Measurements from ENCODE around the gene SLC25A47. TPM values are rescaled to one million over a fixed set of nuclear protein-coding genes. Genes with fewer than 3 reads are reported as not detected.
"Not testable (repeated sequence)": the region's sequence is repeated elsewhere in the genome, so short reads cannot be mapped to it uniquely, and the experiment has no call there.

The SLC25A47 gene
- total RNA-seq, 2 experiments from 2014 or later: not detected

GRCh38 chr14:100332071-100332639 lies 9.0 kb downstream of the SLC25A47 start:
- H3K9me3 Mint-ChIP-seq (ENCODE audit: insufficient read depth): no peaks in the 10 kb centered on the region
- no peaks in the 10 kb centered on the region for H3K27me3 Mint-ChIP-seq (ENCODE audit: low read depth)
- peaks cover 32% of the 10 kb centered on the region for H3K36me3 Mint-ChIP-seq (ENCODE audit: low read depth)
- DNase-seq (no peak), ATAC-seq (no peak)
- no peaks in the 10 kb centered on the region for H3K4me1 Mint-ChIP-seq (ENCODE audit: low read depth)
- H3K4me3 Mint-ChIP-seq: no peak overlapping the region
- ChIA-PET CTCF (no interaction called here), POLR2A (no interaction called here)
- no peak overlapping the region for H3K27ac Mint-ChIP-seq

GRCh38 chr14:100332797-100333196 lies 9.7 kb downstream of the SLC25A47 start:
- Mint-ChIP-seq H3K4me1 (ENCODE audit: low read depth) (no peaks in the 10 kb centered on the region), H3K4me3 (no peak overlapping the region), H3K9me3 (ENCODE audit: insufficient read depth) (no peaks in the 10 kb centered on the region), H3K36me3 (ENCODE audit: low read depth) (peaks cover 35% of the 10 kb centered on the region), H3K27ac (no peak overlapping the region), H3K27me3 (ENCODE audit: low read depth) (no peaks in the 10 kb centered on the region)
- DNase-seq: no peak
- no peak for ATAC-seq
- ChIA-PET POLR2A (no interaction called here), CTCF (no interaction called here)

GRCh38 chr14:100333311-100333710 lies 10.2 kb downstream of the SLC25A47 start:
- no peak for DNase-seq
- no peak for ATAC-seq
- H3K4me1 Mint-ChIP-seq (ENCODE audit: low read depth): no peaks in the 10 kb centered on the region
- ChIA-PET CTCF (no interaction called here), POLR2A (no interaction called here)
- H3K27ac Mint-ChIP-seq: no peak overlapping the region
- H3K27me3 Mint-ChIP-seq (ENCODE audit: low read depth): no peaks in the 10 kb centered on the region
- no peaks in the 10 kb centered on the region for H3K9me3 Mint-ChIP-seq (ENCODE audit: insufficient read depth)
- peaks cover 38% of the 10 kb centered on the region for H3K36me3 Mint-ChIP-seq (ENCODE audit: low read depth)
- no peak overlapping the region for H3K4me3 Mint-ChIP-seq

GRCh38 chr14:100333827-100334226 lies 10.7 kb downstream of the SLC25A47 start:
- Mint-ChIP-seq H3K4me3 (no peak overlapping the region), H3K36me3 (ENCODE audit: low read depth) (peaks cover 41% of the 10 kb centered on the region), H3K4me1 (ENCODE audit: low read depth) (no peaks in the 10 kb centered on the region), H3K27me3 (ENCODE audit: low read depth) (no peaks in the 10 kb centered on the region), H3K27ac (no peak overlapping the region), H3K9me3 (ENCODE audit: insufficient read depth) (no peaks in the 10 kb centered on the region)
- ChIA-PET POLR2A (no interaction called here), CTCF (no interaction called here)
- DNase-seq (no peak), ATAC-seq (no peak)

- Mint-ChIP-seq H3K27me3 (ENCODE audit: low read depth) (no peaks in the 10 kb centered on the region), H3K36me3 (ENCODE audit: low read depth) (peaks cover 44% of the 10 kb centered on the region), H3K27ac (no peak overlapping the region), H3K4me1 (ENCODE audit: low read depth) (no peaks in the 10 kb centered on the region), H3K4me3 (no peak overlapping the region), H3K9me3 (ENCODE audit: insufficient read depth) (no peaks in the 10 kb centered on the region)
- ChIA-PET POLR2A (no interaction called here), CTCF (interaction anchor here (0.9 kb wide), 1 partner anchor 16 kb away, joined by 3 read pairs; no protein-coding TSS in a partner anchor)
- ATAC-seq (no peak), DNase-seq (no peak)
These were observed 11.8 kb downstream of the SLC25A47 start for GRCh38 chr14:100334904-100335303.

GRCh38 chr14:100336618-100337530 lies 13.7 kb downstream of the SLC25A47 start:
- no peaks in the 10 kb centered on the region for H3K27me3 Mint-ChIP-seq (ENCODE audit: low read depth)
- CTCF ChIA-PET: interaction anchor here (1.1 kb wide), 1 partner anchor 41 kb away, joined by 3 read pairs; no protein-coding TSS in a partner anchor
- H3K9me3 Mint-ChIP-seq (ENCODE audit: insufficient read depth): no peaks in the 10 kb centered on the region
- H3K4me3 Mint-ChIP-seq: no peak overlapping the region
- no peak overlapping the region for H3K27ac Mint-ChIP-seq
- DNase-seq: no peak
- POLR2A ChIA-PET: no interaction called here
- peaks cover 61% of the 10 kb centered on the region for H3K36me3 Mint-ChIP-seq (ENCODE audit: low read depth)
- no peak for ATAC-seq
- H3K4me1 Mint-ChIP-seq (ENCODE audit: low read depth): peaks cover 10% of the 10 kb centered on the region

GRCh38 chr14:100339766-100340422 lies 16.8 kb downstream of the SLC25A47 start:
- no peak overlapping the region for H3K4me3 Mint-ChIP-seq
- no peak for ATAC-seq
- CTCF ChIA-PET: interaction anchor here (2.5 kb wide), 1 partner anchor 37 kb away, joined by 6 read pairs; no protein-coding TSS in a partner anchor

GRCh38 chr14:100340423-100340813 lies 17.3 kb downstream of the SLC25A47 start:
- Mint-ChIP-seq H3K27ac (peak overlapping the region; percentile 22), H3K4me3 (no peak overlapping the region), H3K36me3 (ENCODE audit: low read depth) (peaks cover 63% of the 10 kb centered on the region), H3K27me3 (ENCODE audit: low read depth) (no peaks in the 10 kb centered on the region), H3K9me3 (ENCODE audit: insufficient read depth) (no peaks in the 10 kb centered on the region), H3K4me1 (ENCODE audit: low read depth) (peaks cover 14% of the 10 kb centered on the region)
- CTCF ChIA-PET: interaction anchor here (2.5 kb wide), 1 partner anchor 37 kb away, joined by 6 read pairs; no protein-coding TSS in a partner anchor
- DNase-seq: no peak
- no peak for ATAC-seq
- POLR2A ChIA-PET: no interaction called here

More at GRCh38 chr14:100339766-100340422, 16.8 kb downstream of the SLC25A47 start:
- POLR2A ChIA-PET: no interaction called here
- Mint-ChIP-seq H3K4me1 (ENCODE audit: low read depth) (peaks cover 14% of the 10 kb centered on the region), H3K9me3 (ENCODE audit: insufficient read depth) (no peaks in the 10 kb centered on the region), H3K27ac (peak overlapping the region; percentile 22), H3K27me3 (ENCODE audit: low read depth) (no peaks in the 10 kb centered on the region), H3K36me3 (ENCODE audit: low read depth) (peaks cover 66% of the 10 kb centered on the region)
- no peak for DNase-seq

GRCh38 chr14:100341301-100342031 lies 18.3 kb downstream of the SLC25A47 start:
- ChIA-PET POLR2A (interaction anchor here (0.6 to 0.9 kb wide), 3 partner anchors 10 to 231 kb away, joined by 3 read pairs; no protein-coding TSS in a partner anchor), CTCF (interaction anchor here (2.5 kb wide), 1 partner anchor 36 kb away, joined by 6 read pairs; no protein-coding TSS in a partner anchor)
- Mint-ChIP-seq H3K36me3 (ENCODE audit: low read depth) (peaks cover 65% of the 10 kb centered on the region), H3K9me3 (ENCODE audit: insufficient read depth) (no peaks in the 10 kb centered on the region), H3K4me3 (no peak overlapping the region), H3K27me3 (ENCODE audit: low read depth) (no peaks in the 10 kb centered on the region), H3K4me1 (ENCODE audit: low read depth) (peaks cover 14% of the 10 kb centered on the region), H3K27ac (peak overlapping the region; percentile 70)
- DNase-seq (no peak), ATAC-seq (no peak)

GRCh38 chr14:100342195-100342594 lies 19.1 kb downstream of the SLC25A47 start:
- H3K36me3 Mint-ChIP-seq (ENCODE audit: low read depth): peaks cover 65% of the 10 kb centered on the region
- no peaks in the 10 kb centered on the region for H3K9me3 Mint-ChIP-seq (ENCODE audit: insufficient read depth)
- ATAC-seq: no peak
- peak overlapping the region; percentile 48 for H3K27ac Mint-ChIP-seq
- no peak overlapping the region for H3K4me3 Mint-ChIP-seq
- peaks cover 14% of the 10 kb centered on the region for H3K4me1 Mint-ChIP-seq (ENCODE audit: low read depth)
- CTCF ChIA-PET: no interaction called here
- no peaks in the 10 kb centered on the region for H3K27me3 Mint-ChIP-seq (ENCODE audit: low read depth)
- POLR2A ChIA-PET: interaction anchor here (0.7 kb wide), 1 partner anchor 30 kb away, joined by 3 read pairs; no protein-coding TSS in a partner anchor
- DNase-seq: no peak

- ATAC-seq; H3K9me3 Mint-ChIP-seq (ENCODE audit: insufficient read depth); H3K4me3 Mint-ChIP-seq; H3K27ac Mint-ChIP-seq; DNase-seq; H3K27me3 Mint-ChIP-seq (ENCODE audit: low read depth); POLR2A ChIA-PET: not testable (repeated sequence)
- Mint-ChIP-seq H3K4me1 (ENCODE audit: low read depth) (peaks cover 14% of the 10 kb centered on the region), H3K36me3 (ENCODE audit: low read depth) (peaks cover 63% of the 10 kb centered on the region)
- CTCF ChIA-PET: interaction anchor here (0.6 kb wide), 1 partner anchor 70 kb away, joined by 3 read pairs; no protein-coding TSS in a partner anchor
These were observed 19.7 kb downstream of the SLC25A47 start for GRCh38 chr14:100342826-100343225.
